Measurements from ENCODE around the gene SP100. TPM values are rescaled to one million over a fixed set of nuclear protein-coding genes. Genes with fewer than 3 reads are reported as not detected.
A peak's percentile ranks its signal among the peaks of the same experiment; 100 is the strongest.
"Not testable (repeated sequence)": the region's sequence is repeated elsewhere in the genome, so short reads cannot be mapped to it uniquely, and the experiment has no call there.

SP100 gene
- polyA plus RNA-seq (2012; ENCODE audit: insufficient read depth, insufficient read length): 36.9 TPM

- DNase-seq (ENCODE audit: low read depth, low spot score): peak; percentile 68
- H3K4me3 ChIP-seq (ENCODE audit: low read length): peak within 1 kb of the TSS; percentile 66
Measured at GRCh38 chr2:230416061-230416721, at the start of gene SP100. Gene SP100, plus strand, starts transcription at chr2:230416201. Its CDS starts 96 bp downstream, at chr2:230416297.

DNA sequence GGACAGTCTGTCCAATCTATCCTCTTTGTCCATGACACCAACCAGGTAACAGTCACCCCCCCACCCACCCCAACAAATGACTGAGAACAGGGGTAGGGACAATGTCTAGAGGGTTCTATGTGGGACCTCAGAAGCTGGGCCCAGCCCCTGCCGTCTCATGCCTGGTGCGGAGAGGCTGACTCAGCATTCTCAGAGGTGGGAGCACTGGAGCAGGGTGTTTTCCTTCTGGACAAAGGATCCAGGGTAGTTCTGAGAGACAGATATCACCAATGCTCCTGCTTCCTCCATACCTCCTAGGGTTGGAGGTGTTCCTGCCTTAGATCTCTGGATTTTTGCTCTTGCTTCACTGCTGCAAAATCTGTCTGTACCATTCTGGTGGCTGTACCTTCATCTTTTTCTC, 33.9 kb upstream of the SP100 start:
- H3K4me3 ChIP-seq (ENCODE audit: low read length): no peak overlapping the region
- DNase-seq (ENCODE audit: low read depth, low spot score): no peak

DNA sequence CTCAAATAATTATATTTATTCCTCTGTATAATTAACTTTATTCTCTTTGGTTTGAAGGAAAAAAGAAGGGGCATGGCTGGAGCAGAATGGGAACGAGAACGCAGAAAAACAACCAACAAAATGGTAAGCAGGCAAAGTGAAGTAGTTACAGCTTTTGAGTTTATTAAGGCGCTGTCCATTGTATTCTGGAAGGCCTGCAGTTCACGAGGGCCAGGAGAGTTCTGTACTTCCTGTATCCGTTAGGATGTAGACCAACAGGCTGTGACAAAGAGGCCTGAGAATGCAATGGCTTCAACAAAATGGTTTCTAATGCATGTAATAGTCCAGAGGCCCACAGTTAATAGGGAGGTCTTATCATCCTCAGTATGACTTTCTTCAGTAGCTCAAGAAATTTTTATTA, 32.5 kb upstream of the SP100 start:
- no peak overlapping the region for H3K4me3 ChIP-seq (ENCODE audit: low read length)
- DNase-seq (ENCODE audit: low read depth, low spot score): no peak

GRCh38 chr2:230384986-230385385, 31.0 kb upstream of the SP100 start:
- no peak overlapping the region for H3K4me3 ChIP-seq (ENCODE audit: low read length)
- no peak for DNase-seq (ENCODE audit: low read depth, low spot score)

GRCh38 chr2:230394301-230394700, 21.7 kb upstream of the SP100 start:
- DNase-seq (ENCODE audit: low read depth, low spot score): no peak
- no peak overlapping the region for H3K4me3 ChIP-seq (ENCODE audit: low read length)

GRCh38 chr2:230398698-230399097, 17.3 kb upstream of the SP100 start:
- not testable (repeated sequence) for DNase-seq (ENCODE audit: low read depth, low spot score)

DNA sequence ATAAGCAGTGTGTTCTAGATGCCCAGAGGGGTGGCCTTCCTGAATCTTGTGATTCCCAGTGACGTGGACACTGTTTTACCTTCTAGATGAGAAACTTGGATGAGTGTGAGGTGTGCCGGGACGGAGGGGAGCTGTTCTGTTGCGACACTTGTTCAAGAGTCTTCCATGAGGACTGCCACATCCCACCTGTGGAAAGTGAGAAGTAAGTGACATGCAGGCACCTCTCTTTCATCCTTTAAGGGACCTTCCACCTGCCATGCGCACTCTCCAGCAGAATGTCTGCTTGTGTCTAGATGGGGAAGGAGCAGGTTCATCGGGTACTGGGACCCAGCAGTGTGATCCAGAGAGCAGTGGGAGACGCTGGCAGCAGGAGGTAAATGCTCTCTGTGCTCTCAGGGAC, 16.0 kb upstream of the SP100 start:
- DNase-seq (ENCODE audit: low read depth, low spot score): no peak
- no peak overlapping the region for H3K4me3 ChIP-seq (ENCODE audit: low read length)

More at GRCh38 chr2:230398698-230399097, 17.3 kb upstream of the SP100 start:
- not testable (repeated sequence) for H3K4me3 ChIP-seq (ENCODE audit: low read length)

GRCh38 chr2:230400454-230400853, 15.5 kb upstream of the SP100 start:
- DNase-seq (ENCODE audit: low read depth, low spot score): no peak
- H3K4me3 ChIP-seq (ENCODE audit: low read length): no peak overlapping the region

- not testable (repeated sequence) for DNase-seq (ENCODE audit: low read depth, low spot score); H3K4me3 ChIP-seq (ENCODE audit: low read length)
Measured at GRCh38 chr2:230401026-230401425, 15.0 kb upstream of the SP100 start.

DNA sequence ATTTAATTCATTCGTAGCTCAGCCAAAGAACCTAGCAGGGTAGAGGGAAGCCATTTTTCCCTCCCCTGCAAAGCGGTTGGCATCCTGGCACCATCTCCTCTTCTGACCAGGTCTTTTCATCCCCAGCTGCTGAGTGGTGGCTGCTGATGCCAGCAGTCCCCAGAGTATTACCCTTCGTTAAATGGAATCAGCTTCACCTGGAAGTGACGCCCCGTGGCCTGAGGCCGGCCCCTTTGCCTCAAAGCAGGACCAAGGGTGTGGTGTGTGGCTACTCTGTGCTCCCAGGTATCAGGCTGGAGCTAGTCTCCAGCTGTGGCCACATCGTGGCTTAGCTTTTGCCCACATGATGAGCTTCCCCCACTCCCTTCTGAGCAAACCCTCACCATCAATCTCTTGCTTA, 12.3 kb upstream of the SP100 start:
- no peak for DNase-seq (ENCODE audit: low read depth, low spot score)
- no peak overlapping the region for H3K4me3 ChIP-seq (ENCODE audit: low read length)

DNA sequence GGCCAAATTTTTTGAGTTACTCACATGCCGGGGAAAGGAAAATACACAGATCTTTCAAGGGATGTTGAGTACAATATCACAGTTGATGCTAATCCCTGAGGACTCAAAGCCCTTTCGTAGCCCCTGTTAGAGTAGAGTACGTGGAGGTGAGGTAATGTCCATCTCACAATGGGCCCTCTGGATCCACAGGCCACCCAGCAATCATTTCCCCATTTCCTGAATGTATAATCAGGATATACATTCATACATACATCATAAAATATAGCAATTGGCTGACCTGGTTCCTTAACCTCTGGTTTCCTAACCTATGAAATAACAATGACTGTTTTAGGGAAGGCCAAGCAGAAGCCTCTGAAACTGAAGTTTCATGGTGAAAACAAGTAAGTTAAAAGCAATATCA, 10.2 kb upstream of the SP100 start:
- H3K4me3 ChIP-seq (ENCODE audit: low read length): no peak overlapping the region
- no peak for DNase-seq (ENCODE audit: low read depth, low spot score)

- no peak for DNase-seq (ENCODE audit: low read depth, low spot score)
- H3K4me3 ChIP-seq (ENCODE audit: low read length): no peak overlapping the region
Measured at GRCh38 chr2:230408244-230408842, 7.7 kb upstream of the SP100 start.

DNA sequence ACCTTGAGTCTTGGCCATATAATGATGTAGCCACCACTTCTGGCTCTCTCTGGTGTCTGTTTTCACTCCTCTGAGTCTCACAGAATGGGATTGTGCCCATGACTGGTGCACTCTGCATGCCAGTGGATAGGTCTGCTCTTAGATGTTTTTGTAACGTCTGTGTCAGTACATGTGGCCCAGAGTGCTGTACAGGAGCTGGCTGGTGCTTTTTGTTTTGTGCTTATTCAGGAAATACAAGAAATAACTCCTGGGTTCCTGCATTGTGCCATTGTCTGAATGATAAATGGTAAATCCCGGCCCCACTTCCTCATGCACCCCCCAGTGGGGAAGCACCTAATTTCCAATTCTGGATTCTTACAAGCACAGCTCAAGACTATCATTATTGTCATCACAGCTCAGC, 6.7 kb upstream of the SP100 start:
- not testable (repeated sequence) for H3K4me3 ChIP-seq (ENCODE audit: low read length); DNase-seq (ENCODE audit: low read depth, low spot score)

GRCh38 chr2:230410263-230410662, 5.7 kb upstream of the SP100 start:
- H3K4me3 ChIP-seq (ENCODE audit: low read length): no peak overlapping the region
- DNase-seq (ENCODE audit: low read depth, low spot score): no peak

GRCh38 chr2:230410861-230411569, 5.0 kb upstream of the SP100 start:
- DNase-seq (ENCODE audit: low read depth, low spot score): no peak

GRCh38 chr2:230411570-230412370, 4.2 kb upstream of the SP100 start:
- no peak for DNase-seq (ENCODE audit: low read depth, low spot score)

More at GRCh38 chr2:230410861-230411569, 5.0 kb upstream of the SP100 start:
- peak overlapping the region; percentile 53 for H3K4me3 ChIP-seq (ENCODE audit: low read length)

DNA sequence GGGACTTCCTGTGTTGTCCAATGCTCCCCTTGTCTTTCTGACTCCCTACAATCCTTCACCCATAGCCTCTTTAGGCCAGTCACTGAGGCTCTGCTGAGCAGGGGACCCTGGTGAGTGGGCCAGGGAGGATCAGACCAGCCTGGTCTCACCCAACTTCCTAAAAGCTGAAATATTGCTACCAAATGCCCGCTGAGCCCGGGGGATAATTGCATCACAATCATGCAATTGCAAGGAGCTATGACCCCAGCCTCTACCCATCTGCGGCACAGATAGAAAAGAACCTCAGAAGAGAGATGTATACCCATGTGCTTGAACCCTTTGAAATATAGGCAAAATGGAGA, 3.7 kb upstream of the SP100 start:
- no peak for DNase-seq (ENCODE audit: low read depth, low spot score)
- no peak overlapping the region; the same call in 1 of the 2 replicates for H3K4me3 ChIP-seq (ENCODE audit: low read length)

More at GRCh38 chr2:230411570-230412370, 4.2 kb upstream of the SP100 start:
- peak overlapping the region; percentile 53 for H3K4me3 ChIP-seq (ENCODE audit: low read length)

DNA sequence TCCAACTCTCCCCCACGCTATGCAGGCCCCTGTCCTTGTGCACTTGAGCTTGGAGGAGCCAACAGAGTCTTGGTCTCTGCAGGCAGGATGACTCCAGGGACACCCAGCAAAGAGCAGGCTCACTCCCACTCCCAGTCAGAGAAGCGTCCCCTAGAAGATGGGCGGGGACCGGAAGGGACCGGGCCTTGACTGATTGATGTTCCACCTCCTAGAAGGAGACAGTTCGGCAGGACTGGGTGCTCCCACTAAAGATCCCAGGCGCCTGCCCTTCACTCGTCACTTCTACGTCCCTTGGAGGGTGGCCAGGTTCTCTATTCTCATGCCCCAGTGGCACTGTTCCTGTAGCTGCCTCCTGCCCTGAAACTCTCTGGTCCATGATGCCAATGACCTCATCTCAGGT, 3.2 kb upstream of the SP100 start:
- H3K4me3 ChIP-seq (ENCODE audit: low read length): no peak overlapping the region
- no peak for DNase-seq (ENCODE audit: low read depth, low spot score)

GRCh38 chr2:230413479-230413878, 2.5 kb upstream of the SP100 start:
- peak; percentile 7 for DNase-seq (ENCODE audit: low read depth, low spot score)
- no peak overlapping the region for H3K4me3 ChIP-seq (ENCODE audit: low read length)

All from Jurkat, Clone E6-1 (cell line).